ENCODE measurements around the gene PMEPA1. TPM values are rescaled to one million over a fixed set of nuclear protein-coding genes. Genes with fewer than 3 reads are reported as not detected.

The PMEPA1 gene
- total RNA-seq, 1 donor from 2014 or later, result 49.4 TPM

GRCh38 chr20:57695012-57695411, 14.8 kb downstream of the PMEPA1 start:
- Histone ChIP-seq H3K27me3 (ENCODE audit: insufficient read depth, low read length) (no peaks in the 10 kb centered on the region), H3K9me3 (ENCODE audit: insufficient read depth, low read depth, low read length) (no peaks in the 10 kb centered on the region), H3K27ac (ENCODE audit: low read depth, low read length) (peak overlapping the region; percentile 95), H3K9ac (ENCODE audit: low read length) (peak overlapping the region; percentile 44), H3K36me3 (ENCODE audit: insufficient read depth, low read length) (peaks cover 3% of the 10 kb centered on the region), H2AFZ (ENCODE audit: low read depth, low read length) (no peak overlapping the region), H3K4me3 (ENCODE audit: insufficient read depth, low read depth, low read length) (no peak overlapping the region), H3K4me1 (ENCODE audit: insufficient read depth, low read length) (peaks cover 92% of the 10 kb centered on the region), H3K79me2 (ENCODE audit: insufficient read depth, low read length) (peaks cover 94% of the 10 kb centered on the region), H3K4me2 (ENCODE audit: low read length) (peak overlapping the region; percentile 24), H4K20me1 (ENCODE audit: insufficient read depth, low read length) (peaks cover 91% of the 10 kb centered on the region)
- Mint-ChIP-seq H3K36me3 (ENCODE audit: low read depth, unreplicated experiment) (no peaks in the 10 kb centered on the region), H3K9me3 (ENCODE audit: unreplicated experiment) (no peaks in the 10 kb centered on the region), H3K27me3 (ENCODE audit: low read depth, unreplicated experiment) (no peaks in the 10 kb centered on the region), H3K27ac (ENCODE audit: unreplicated experiment) (peak overlapping the region; percentile 92), H3K4me3 (ENCODE audit: unreplicated experiment) (peak overlapping the region; percentile 54), H3K4me1 (ENCODE audit: low read depth, unreplicated experiment) (peaks cover 79% of the 10 kb centered on the region)
- FAIRE-seq, result no peak
- peak; percentile 68 for DNase-seq (ENCODE audit: low read depth)
- TF ChIP-seq CTCF (IDR thresholded peaks at IDR 0.05; ENCODE audit: insufficient read depth, low read depth, low read length) (no peak), EZH2 (IDR thresholded peaks at IDR 0.05; ENCODE audit: insufficient read depth, low read length) (no peak)

- peak overlapping the region; percentile 95 for H3K27ac ChIP-seq (ENCODE audit: low read depth, low read length)
- H3K4me2 ChIP-seq (ENCODE audit: low read length), result peak overlapping the region; percentile 24
- Mint-ChIP-seq H3K9me3 (ENCODE audit: unreplicated experiment) (no peaks in the 10 kb centered on the region), H3K27me3 (ENCODE audit: low read depth, unreplicated experiment) (no peaks in the 10 kb centered on the region), H3K36me3 (ENCODE audit: low read depth, unreplicated experiment) (no peaks in the 10 kb centered on the region), H3K4me3 (ENCODE audit: unreplicated experiment) (no peak overlapping the region), H3K4me1 (ENCODE audit: low read depth, unreplicated experiment) (peaks cover 75% of the 10 kb centered on the region), H3K27ac (ENCODE audit: unreplicated experiment) (peak overlapping the region; percentile 11)
- FAIRE-seq (no peak), DNase-seq (ENCODE audit: low read depth) (no peak)
- H3K4me1 ChIP-seq (ENCODE audit: insufficient read depth, low read length), result peaks cover 92% of the 10 kb centered on the region
- no peaks in the 10 kb centered on the region for H3K27me3 ChIP-seq (ENCODE audit: insufficient read depth, low read length)
- H3K79me2 ChIP-seq (ENCODE audit: insufficient read depth, low read length), result peaks cover 94% of the 10 kb centered on the region
- H3K36me3 ChIP-seq (ENCODE audit: insufficient read depth, low read length), result peaks cover 3% of the 10 kb centered on the region
- no peak overlapping the region for H3K4me3 ChIP-seq (ENCODE audit: insufficient read depth, low read depth, low read length)
- H4K20me1 ChIP-seq (ENCODE audit: insufficient read depth, low read length), result peaks cover 91% of the 10 kb centered on the region
- H2AFZ ChIP-seq (ENCODE audit: low read depth, low read length), result no peak overlapping the region
- peak overlapping the region; percentile 44 for H3K9ac ChIP-seq (ENCODE audit: low read length)
- H3K9me3 ChIP-seq (ENCODE audit: insufficient read depth, low read depth, low read length), result no peaks in the 10 kb centered on the region
- TF ChIP-seq CTCF (IDR thresholded peaks at IDR 0.05; ENCODE audit: insufficient read depth, low read depth, low read length) (no peak), EZH2 (IDR thresholded peaks at IDR 0.05; ENCODE audit: insufficient read depth, low read length) (no peak)
Measured at GRCh38 chr20:57694481-57694880, 15.3 kb downstream of the PMEPA1 start.

GRCh38 chr20:57693670-57694329, 16.0 kb downstream of the PMEPA1 start:
- Mint-ChIP-seq H3K36me3 (ENCODE audit: low read depth, unreplicated experiment) (peaks cover 3% of the 10 kb centered on the region), H3K4me1 (ENCODE audit: low read depth, unreplicated experiment) (peaks cover 75% of the 10 kb centered on the region), H3K27ac (ENCODE audit: unreplicated experiment) (peak overlapping the region; percentile 70), H3K9me3 (ENCODE audit: unreplicated experiment) (no peaks in the 10 kb centered on the region), H3K4me3 (ENCODE audit: unreplicated experiment) (no peak overlapping the region), H3K27me3 (ENCODE audit: low read depth, unreplicated experiment) (no peaks in the 10 kb centered on the region)
- Histone ChIP-seq H3K27me3 (ENCODE audit: insufficient read depth, low read length) (no peaks in the 10 kb centered on the region), H3K79me2 (ENCODE audit: insufficient read depth, low read length) (peaks cover 94% of the 10 kb centered on the region), H3K4me3 (ENCODE audit: insufficient read depth, low read depth, low read length) (no peak overlapping the region), H3K4me1 (ENCODE audit: insufficient read depth, low read length) (peaks cover 92% of the 10 kb centered on the region), H3K36me3 (ENCODE audit: insufficient read depth, low read length) (peaks cover 3% of the 10 kb centered on the region), H3K4me2 (ENCODE audit: low read length) (peak overlapping the region; percentile 62), H2AFZ (ENCODE audit: low read depth, low read length) (no peak overlapping the region), H4K20me1 (ENCODE audit: insufficient read depth, low read length) (peaks cover 92% of the 10 kb centered on the region), H3K9me3 (ENCODE audit: insufficient read depth, low read depth, low read length) (no peaks in the 10 kb centered on the region), H3K9ac (ENCODE audit: low read length) (peak overlapping the region; percentile 59), H3K27ac (ENCODE audit: low read depth, low read length) (peak overlapping the region; percentile 95)
- DNase-seq (ENCODE audit: low read depth), result no peak
- no peak for FAIRE-seq
- TF ChIP-seq CTCF (IDR thresholded peaks at IDR 0.05; ENCODE audit: insufficient read depth, low read depth, low read length) (no peak), EZH2 (IDR thresholded peaks at IDR 0.05; ENCODE audit: insufficient read depth, low read length) (no peak)
